Activated B cell treated with CpG ODN at 0.5 μM for 24 hours (primary cell): ENCODE data around the gene SPDYE18. TPM values are rescaled to one million over a fixed set of nuclear protein-coding genes. Genes with fewer than 3 reads are reported as not detected.
"Not testable (repeated sequence)": the region's sequence is repeated elsewhere in the genome, so short reads cannot be mapped to it uniquely, and the experiment has no call there.

Experiments
- ATAC-seq: fragments of 200-7000 bp; cut with Tn5 transposase; one replicate; pipeline ENCODE4 v1.10.0; 2021; ENCODE audit warnings: low read depth, mild to moderate bottlenecking, moderate library complexity
- CTCF ChIA-PET: fragments of 350-600 bp; sonication (Branson Sonifier 250); formaldehyde crosslinking; loops from one replicate; lab custom pipeline; 2021; ENCODE audit warnings: antibody characterized with exemption; lab: Charles Lee
- POLR2A ChIA-PET: fragments of 350-600 bp; sonication (Branson Sonifier 250); formaldehyde crosslinking; loops from one replicate; lab custom pipeline; 2021; ENCODE audit warnings: antibody characterized with exemption; lab: Charles Lee
- DNase-seq: peaks from one replicate; pipeline ENCODE4 v3.0.0; 2022
- H3K27ac Mint-ChIP-seq: one replicate; pipeline ENCODE4 v1.8.0; 2020; ENCODE audit warnings: mixed read lengths
- H3K27me3 Mint-ChIP-seq: one replicate; pipeline ENCODE4 v1.8.0; 2021; ENCODE audit warnings: mixed read lengths
- H3K36me3 Mint-ChIP-seq: one replicate; pipeline ENCODE4 v1.8.0; 2021; ENCODE audit warnings: low read depth, mixed read lengths
- H3K4me1 Mint-ChIP-seq: one replicate; pipeline ENCODE4 v1.8.0; 2021; ENCODE audit warnings: mixed read lengths
- H3K4me3 Mint-ChIP-seq: one replicate; pipeline ENCODE4 v1.8.0; 2020; ENCODE audit warnings: mild to moderate bottlenecking, mixed read lengths
- H3K9me3 Mint-ChIP-seq: one replicate; pipeline ENCODE4 v1.8.0; 2020; ENCODE audit warnings: mixed read lengths
- intact Hi-C: fragments of 100-400 bp; cut with micrococcal nuclease; formaldehyde crosslinking; loops from one replicate; pipeline ENCODE4 v1.15.1; 2024
- total RNA-seq: library from RNA; stranded (reverse); gene quantifications from 2 replicates; pipeline ENCODE4 v1.2.3, GENCODE V29; 2022

SPDYE18 gene
- total RNA-seq, 1 donor from 2014 or later = 0.71 TPM

- peaks cover 14% of the 10 kb centered on the region for H3K36me3 Mint-ChIP-seq
- CTCF ChIA-PET, H3K9me3 Mint-ChIP-seq, H3K4me1 Mint-ChIP-seq, DNase-seq, intact Hi-C loops, H3K27ac Mint-ChIP-seq, ATAC-seq, H3K27me3 Mint-ChIP-seq, POLR2A ChIA-PET, H3K4me3 Mint-ChIP-seq: not testable (repeated sequence)
These were observed 14.7 kb upstream of the SPDYE18 start for GRCh38 chr7:77077060-77077459.

GRCh38 chr7:77074786-77075396 is 12.5 kb upstream of the SPDYE18 start:
- H3K4me1 Mint-ChIP-seq, H3K4me3 Mint-ChIP-seq, DNase-seq, H3K9me3 Mint-ChIP-seq, ATAC-seq, CTCF ChIA-PET, H3K27ac Mint-ChIP-seq, POLR2A ChIA-PET, H3K27me3 Mint-ChIP-seq, intact Hi-C loops: not testable (repeated sequence)
- peaks cover 26% of the 10 kb centered on the region for H3K36me3 Mint-ChIP-seq

- POLR2A ChIA-PET, DNase-seq, H3K4me3 Mint-ChIP-seq, H3K4me1 Mint-ChIP-seq, H3K27ac Mint-ChIP-seq, intact Hi-C loops, ATAC-seq, H3K27me3 Mint-ChIP-seq, H3K9me3 Mint-ChIP-seq, CTCF ChIA-PET: not testable (repeated sequence)
- peaks cover 25% of the 10 kb centered on the region for H3K36me3 Mint-ChIP-seq
These were observed 8.8 kb upstream of the SPDYE18 start for GRCh38 chr7:77071108-77071507.

- H3K4me3 Mint-ChIP-seq, CTCF ChIA-PET, H3K4me1 Mint-ChIP-seq, ATAC-seq, intact Hi-C loops, H3K27me3 Mint-ChIP-seq, DNase-seq, H3K27ac Mint-ChIP-seq, H3K9me3 Mint-ChIP-seq, POLR2A ChIA-PET, H3K36me3 Mint-ChIP-seq: not testable (repeated sequence)
These were observed 3.5 kb upstream of the SPDYE18 start for GRCh38 chr7:77065869-77066268.

GRCh38 chr7:77063732-77064131 is 1.4 kb upstream of the SPDYE18 start:
- H3K4me1 Mint-ChIP-seq, H3K27ac Mint-ChIP-seq, H3K36me3 Mint-ChIP-seq, POLR2A ChIA-PET, CTCF ChIA-PET, DNase-seq, intact Hi-C loops, ATAC-seq, H3K4me3 Mint-ChIP-seq, H3K27me3 Mint-ChIP-seq, H3K9me3 Mint-ChIP-seq: not testable (repeated sequence)

- H3K36me3 Mint-ChIP-seq, POLR2A ChIA-PET, CTCF ChIA-PET, H3K27me3 Mint-ChIP-seq, intact Hi-C loops, ATAC-seq, H3K4me3 Mint-ChIP-seq, H3K4me1 Mint-ChIP-seq, H3K27ac Mint-ChIP-seq, DNase-seq, H3K9me3 Mint-ChIP-seq: not testable (repeated sequence)
These were observed 30.1 kb downstream of the SPDYE18 start, which contains the start of gene SPDYE17 for GRCh38 chr7:77032261-77032660. Gene SPDYE17 (minus strand): TSS chr7:77032361. CDS start chr7:77030570, 1,791 bp downstream.

- H3K36me3 Mint-ChIP-seq, H3K4me1 Mint-ChIP-seq, POLR2A ChIA-PET, H3K27ac Mint-ChIP-seq, H3K4me3 Mint-ChIP-seq, H3K27me3 Mint-ChIP-seq, intact Hi-C loops, CTCF ChIA-PET, ATAC-seq, DNase-seq, H3K9me3 Mint-ChIP-seq: not testable (repeated sequence)
These were observed 36.0 kb downstream of the SPDYE18 start for GRCh38 chr7:77026349-77026748.

GRCh38 chr7:77010074-77010680 is 52.2 kb downstream of the SPDYE18 start:
- H3K27me3 Mint-ChIP-seq, DNase-seq, POLR2A ChIA-PET, H3K4me3 Mint-ChIP-seq, H3K27ac Mint-ChIP-seq, H3K4me1 Mint-ChIP-seq, H3K36me3 Mint-ChIP-seq, H3K9me3 Mint-ChIP-seq, CTCF ChIA-PET, ATAC-seq, intact Hi-C loops: not testable (repeated sequence)

- H3K9me3 Mint-ChIP-seq, H3K27me3 Mint-ChIP-seq, intact Hi-C loops, H3K36me3 Mint-ChIP-seq, POLR2A ChIA-PET, H3K4me1 Mint-ChIP-seq, H3K27ac Mint-ChIP-seq, H3K4me3 Mint-ChIP-seq, ATAC-seq, CTCF ChIA-PET, DNase-seq: not testable (repeated sequence)
These were observed 54.4 kb downstream of the SPDYE18 start for GRCh38 chr7:77008000-77008399.

- not testable (repeated sequence) for H3K4me1 Mint-ChIP-seq
These were observed 55.9 kb downstream of the SPDYE18 start for GRCh38 chr7:77006127-77007110.

GRCh38 chr7:77005461-77006057 is 56.8 kb downstream of the SPDYE18 start:
- POLR2A ChIA-PET, ATAC-seq, H3K27ac Mint-ChIP-seq, intact Hi-C loops, CTCF ChIA-PET, DNase-seq, H3K4me3 Mint-ChIP-seq, H3K9me3 Mint-ChIP-seq, H3K4me1 Mint-ChIP-seq, H3K27me3 Mint-ChIP-seq: not testable (repeated sequence)
- H3K36me3 Mint-ChIP-seq = peaks cover 17% of the 10 kb centered on the region

More at GRCh38 chr7:77006127-77007110, 55.9 kb downstream of the SPDYE18 start:
- H3K9me3 Mint-ChIP-seq, DNase-seq, POLR2A ChIA-PET, H3K27me3 Mint-ChIP-seq, intact Hi-C loops, ATAC-seq, H3K36me3 Mint-ChIP-seq, H3K4me3 Mint-ChIP-seq, CTCF ChIA-PET, H3K27ac Mint-ChIP-seq: not testable (repeated sequence)
